ENCODE measurements around the gene SERPINI1. TPM values are rescaled to one million over a fixed set of nuclear protein-coding genes. Genes with fewer than 3 reads are reported as not detected.

The SERPINI1 gene
- polyA plus RNA-seq, 3 donors: 0.12 to 1.6 (median 0.27) TPM

DNA sequence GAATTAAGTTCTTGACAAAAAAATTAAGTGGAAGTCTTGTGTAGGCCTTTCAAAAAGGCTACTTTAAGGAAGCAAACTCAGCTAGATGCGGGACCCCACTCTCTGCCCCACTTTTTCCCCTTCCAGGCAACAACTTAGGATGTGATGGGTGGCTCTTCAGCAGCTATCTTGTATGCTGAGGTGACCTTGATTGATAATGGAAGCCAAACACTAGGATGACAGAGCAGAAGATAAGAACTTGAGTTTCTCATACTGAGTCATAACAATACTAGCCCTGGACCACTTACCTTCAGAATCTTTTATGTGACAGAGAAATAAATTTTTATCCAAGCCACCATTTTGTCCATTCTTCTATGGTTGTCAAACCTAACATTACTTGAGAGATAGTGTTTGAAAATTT, 16.9 kb upstream of the SERPINI1 start:
- H3K4me3 Mint-ChIP-seq: no peak overlapping the region
- H3K27ac Mint-ChIP-seq: no peak overlapping the region
- TF ChIP-seq, protein P1, sequence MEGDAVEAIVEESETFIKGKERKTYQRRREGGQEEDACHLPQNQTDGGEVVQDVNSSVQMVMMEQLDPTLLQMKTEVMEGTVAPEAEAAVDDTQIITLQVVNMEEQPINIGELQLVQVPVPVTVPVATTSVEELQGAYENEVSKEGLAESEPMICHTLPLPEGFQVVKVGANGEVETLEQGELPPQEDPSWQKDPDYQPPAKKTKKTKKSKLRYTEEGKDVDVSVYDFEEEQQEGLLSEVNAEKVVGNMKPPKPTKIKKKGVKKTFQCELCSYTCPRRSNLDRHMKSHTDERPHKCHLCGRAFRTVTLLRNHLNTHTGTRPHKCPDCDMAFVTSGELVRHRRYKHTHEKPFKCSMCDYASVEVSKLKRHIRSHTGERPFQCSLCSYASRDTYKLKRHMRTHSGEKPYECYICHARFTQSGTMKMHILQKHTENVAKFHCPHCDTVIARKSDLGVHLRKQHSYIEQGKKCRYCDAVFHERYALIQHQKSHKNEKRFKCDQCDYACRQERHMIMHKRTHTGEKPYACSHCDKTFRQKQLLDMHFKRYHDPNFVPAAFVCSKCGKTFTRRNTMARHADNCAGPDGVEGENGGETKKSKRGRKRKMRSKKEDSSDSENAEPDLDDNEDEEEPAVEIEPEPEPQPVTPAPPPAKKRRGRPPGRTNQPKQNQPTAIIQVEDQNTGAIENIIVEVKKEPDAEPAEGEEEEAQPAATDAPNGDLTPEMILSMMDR (IDR thresholded peaks at IDR 0.05): no peak
- no peaks in the 10 kb centered on the region for H3K4me1 Mint-ChIP-seq
- intact Hi-C loops (cut with micrococcal nuclease): loop anchor here in 1 of 2 donors (10.0 kb wide), 1 partner anchor 166 kb away; no protein-coding TSS in a partner anchor
- H3K79me2 ChIP-seq (ENCODE audit: insufficient read depth, low read length): peaks cover 58% of the 10 kb centered on the region
- H3K36me3 ChIP-seq (replicated peaks in 1 of 2; ENCODE audit: control insufficient read depth in 1 of 2, insufficient read depth in 2 of 2, low read length in 2 of 2): peaks cover 44 to 84% of the 10 kb centered on the region in 2 donors
- no peak overlapping the region for H3K4me2 ChIP-seq (replicated peaks; ENCODE audit: extremely low read depth, low read length, poor library complexity, severe bottlenecking)
- peaks cover 0 to 2% (median 0%) of the 10 kb centered on the region in 7 donors for H3K9me3 Mint-ChIP-seq
- no peaks in the 10 kb centered on the region for H3K9me3 ChIP-seq (replicated peaks in 1 of 2; ENCODE audit: control insufficient read depth in 1 of 2, insufficient read depth in 1 of 2, low read length in 2 of 2)
- H2AFZ ChIP-seq (ENCODE audit: insufficient read depth, low read depth, low read length, poor library complexity, severe bottlenecking): no peak overlapping the region
- H3K4me1 ChIP-seq (ENCODE audit: control insufficient read depth in 1 of 2, insufficient read depth in 2 of 2, low read length in 2 of 2): no peaks in the 10 kb centered on the region
- no peak overlapping the region for H3K9ac ChIP-seq (ENCODE audit: insufficient read depth, low read length, poor library complexity, severe bottlenecking)
- no peaks in the 10 kb centered on the region for H3K27me3 Mint-ChIP-seq (ENCODE audit: low read depth in 3 of 3)
- DNase-seq: no peak
- no peak overlapping the region for H3K4me3 ChIP-seq (replicated peaks in 1 of 3; ENCODE audit: low read depth in 2 of 3, low read length in 3 of 3)
- H3K27me3 ChIP-seq (ENCODE audit: control insufficient read depth in 2 of 2, insufficient read depth in 2 of 2, low read length in 2 of 2): no peaks in the 10 kb centered on the region
- H3K27ac ChIP-seq (ENCODE audit: low read depth in 1 of 2, low read length in 2 of 2): no peak overlapping the region
- no CpG with 5 or more reads among the region's 1 CpG for WGBS (ENCODE audit: insufficient coverage)
- H4K20me1 ChIP-seq (ENCODE audit: insufficient read depth, low read length): peaks cover 83% of the 10 kb centered on the region
- H3K36me3 Mint-ChIP-seq: peaks cover 46 to 64% of the 10 kb centered on the region in 2 donors

DNA sequence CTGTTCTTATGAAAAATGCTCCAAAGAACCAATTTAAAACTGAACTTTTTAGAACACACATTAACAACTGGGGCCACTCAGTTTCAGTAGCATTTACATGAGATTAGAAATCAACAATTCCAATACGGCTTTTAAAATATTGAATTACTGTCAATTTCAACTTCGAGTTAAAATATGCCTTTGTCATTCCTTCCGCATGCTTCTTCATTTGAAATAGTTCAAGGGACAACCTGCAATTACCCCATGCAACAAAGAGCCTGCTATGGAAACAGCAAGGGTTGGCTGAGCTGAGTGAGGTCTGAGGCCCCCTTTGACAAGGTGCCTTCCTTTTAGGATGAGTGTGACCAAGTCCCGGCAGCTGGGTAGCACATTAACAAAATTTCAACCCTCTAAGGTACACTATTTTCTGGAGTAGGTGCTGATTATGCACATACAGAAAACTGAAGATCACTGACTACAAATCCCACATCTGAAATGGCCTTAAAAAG, 12.5 kb upstream of the SERPINI1 start:
- peaks cover 7% of the 10 kb centered on the region for H3K4me1 Mint-ChIP-seq
- no peaks in the 10 kb centered on the region for H3K27me3 Mint-ChIP-seq (ENCODE audit: low read depth in 3 of 3)
- Histone ChIP-seq H3K9ac (ENCODE audit: insufficient read depth, low read length, poor library complexity, severe bottlenecking) (no peak overlapping the region), H3K4me3 (replicated peaks in 1 of 3; ENCODE audit: low read depth in 2 of 3, low read length in 3 of 3) (no peak overlapping the region), H3K27ac (ENCODE audit: low read depth in 1 of 2, low read length in 2 of 2) (no peak overlapping the region), H3K79me2 (ENCODE audit: insufficient read depth, low read length) (peaks cover 82% of the 10 kb centered on the region), H2AFZ (ENCODE audit: insufficient read depth, low read depth, low read length, poor library complexity, severe bottlenecking) (no peak overlapping the region), H3K36me3 (replicated peaks in 1 of 2; ENCODE audit: control insufficient read depth in 1 of 2, insufficient read depth in 2 of 2, low read length in 2 of 2) (peaks cover 24 to 58% of the 10 kb centered on the region in 2 donors), H4K20me1 (ENCODE audit: insufficient read depth, low read length) (peaks cover 93% of the 10 kb centered on the region), H3K9me3 (replicated peaks in 1 of 2; ENCODE audit: control insufficient read depth in 1 of 2, insufficient read depth in 1 of 2, low read length in 2 of 2) (no peaks in the 10 kb centered on the region), H3K27me3 (ENCODE audit: control insufficient read depth in 2 of 2, insufficient read depth in 2 of 2, low read length in 2 of 2) (no peaks in the 10 kb centered on the region), H3K4me1 (ENCODE audit: control insufficient read depth in 1 of 2, insufficient read depth in 2 of 2, low read length in 2 of 2) (no peaks in the 10 kb centered on the region), H3K4me2 (replicated peaks; ENCODE audit: extremely low read depth, low read length, poor library complexity, severe bottlenecking) (no peak overlapping the region)
- peak overlapping the region in 3 of 7 donors; percentile 4 to 80 (median 69) for H3K27ac Mint-ChIP-seq
- TF ChIP-seq, protein P1 (IDR thresholded peaks at IDR 0.05): no peak
- peaks cover 30 to 45% of the 10 kb centered on the region in 2 donors for H3K36me3 Mint-ChIP-seq
- no peak overlapping the region for H3K4me3 Mint-ChIP-seq
- intact Hi-C loops (cut with micrococcal nuclease): no loop called here
- no peak for DNase-seq
- H3K9me3 Mint-ChIP-seq: peaks cover 0 to 1% (median 0%) of the 10 kb centered on the region in 7 donors
- WGBS (ENCODE audit: insufficient coverage): 91% methylated on average over 3 of the region's 4 CpGs

Data from CD14-positive monocyte (primary cell).